Activated T-helper 2 cell treated with anti-CD3 and anti-CD28 coated beads, Interferon-gamma antibody, Interleukin-2, Interleukin-4, amounts not matched to agents 10 μg/mL and 5 μg/mL and 100 μg/mL, durations not matched to agents 14 hours and 24 hours and 36 hours (primary cell): Measurements from ENCODE around the gene USP47. TPM values are rescaled to one million over a fixed set of nuclear protein-coding genes. Genes with fewer than 3 reads are reported as not detected.

Experiments
- total RNA-seq: library from RNA; stranded (reverse); gene quantifications from 2 replicates; pipeline ENCODE4 v1.2.3, GENCODE V29; 2022

Gene USP47
- total RNA-seq, 1 donor from 2014 or later, result 55.8 TPM

Other genes with a start within 250 kb of the USP47 start
- gene GALNT18, start 220.0 kb upstream of the USP47 start, total RNA-seq, result 5.0 and 5.5 TPM in 2 replicates
- not detected in 2 replicates for gene DKK3, start 166.7 kb downstream of the USP47 start, total RNA-seq